ENCODE measurements around the gene MBLAC1.

Gene MBLAC1

DNA sequence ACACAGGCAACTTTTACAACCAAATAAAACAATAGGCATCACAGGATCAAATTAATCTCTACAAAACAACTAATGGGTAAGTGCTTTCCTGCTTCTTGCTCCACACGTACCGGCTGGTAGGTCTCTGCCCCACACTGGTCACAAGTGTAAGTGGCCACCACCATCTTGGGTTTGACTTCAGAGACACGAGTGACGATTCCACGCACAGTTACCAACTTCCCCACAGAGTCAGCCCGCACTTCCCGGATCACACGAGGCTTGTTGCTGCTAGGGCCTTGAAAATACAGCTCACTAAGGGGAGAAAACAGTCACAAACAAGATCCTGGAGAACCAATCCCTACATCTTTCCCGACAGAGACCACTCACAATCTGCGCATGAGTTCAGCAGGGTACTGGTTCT, 27.9 kb upstream of the MBLAC1 start:
- FAIRE-seq, result no peak

DNA sequence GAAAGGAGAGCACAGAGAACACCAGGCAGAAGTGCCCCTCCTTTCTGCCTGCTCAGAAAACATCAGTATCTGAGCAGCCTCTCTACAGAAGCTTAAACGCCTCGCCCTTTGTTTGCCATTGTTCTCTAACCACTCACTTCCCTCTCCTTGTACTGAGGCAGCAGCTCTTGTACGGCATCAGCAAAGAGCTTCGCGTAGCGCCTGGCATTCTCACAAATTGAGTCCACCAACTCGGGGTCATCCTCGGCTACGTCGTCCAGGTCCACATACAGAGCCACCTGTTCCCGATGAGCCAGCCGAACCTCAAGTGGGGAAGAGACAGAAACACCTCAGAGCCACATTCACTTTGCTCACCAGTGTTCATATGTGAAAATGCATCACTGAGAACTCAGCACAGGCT, 27.3 kb upstream of the MBLAC1 start:
- no peak for FAIRE-seq

DNA sequence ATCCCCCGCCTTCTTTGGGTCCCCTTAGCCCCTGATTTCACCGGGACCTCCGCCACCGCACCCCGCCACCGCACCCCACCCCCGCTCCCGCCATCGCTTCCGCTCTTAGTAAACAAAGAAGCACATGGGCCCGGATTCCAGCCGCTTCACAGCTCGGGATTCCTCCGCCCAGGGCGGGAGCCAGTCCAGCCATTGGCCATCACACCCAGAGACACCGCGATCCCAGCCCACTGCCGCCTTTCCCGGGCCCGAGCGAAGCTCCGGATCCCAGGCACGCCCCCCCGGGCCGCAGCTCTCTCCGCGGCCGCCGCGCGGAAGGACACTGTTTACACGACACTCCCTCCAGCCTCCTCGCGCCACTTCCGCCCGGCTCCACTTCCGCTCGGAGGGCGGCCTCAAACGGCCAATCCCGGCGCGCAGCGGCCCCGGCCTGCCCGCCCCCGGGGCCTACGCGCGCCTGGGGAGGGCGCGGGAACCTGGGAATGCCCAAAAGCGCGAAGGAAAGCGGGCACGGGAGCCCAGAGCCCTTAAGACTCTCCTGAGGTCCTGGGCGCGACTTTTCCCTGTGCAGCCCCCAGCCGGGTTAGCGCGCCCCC, 26.2 kb upstream of the MBLAC1 start:
- no peak for FAIRE-seq

DNA sequence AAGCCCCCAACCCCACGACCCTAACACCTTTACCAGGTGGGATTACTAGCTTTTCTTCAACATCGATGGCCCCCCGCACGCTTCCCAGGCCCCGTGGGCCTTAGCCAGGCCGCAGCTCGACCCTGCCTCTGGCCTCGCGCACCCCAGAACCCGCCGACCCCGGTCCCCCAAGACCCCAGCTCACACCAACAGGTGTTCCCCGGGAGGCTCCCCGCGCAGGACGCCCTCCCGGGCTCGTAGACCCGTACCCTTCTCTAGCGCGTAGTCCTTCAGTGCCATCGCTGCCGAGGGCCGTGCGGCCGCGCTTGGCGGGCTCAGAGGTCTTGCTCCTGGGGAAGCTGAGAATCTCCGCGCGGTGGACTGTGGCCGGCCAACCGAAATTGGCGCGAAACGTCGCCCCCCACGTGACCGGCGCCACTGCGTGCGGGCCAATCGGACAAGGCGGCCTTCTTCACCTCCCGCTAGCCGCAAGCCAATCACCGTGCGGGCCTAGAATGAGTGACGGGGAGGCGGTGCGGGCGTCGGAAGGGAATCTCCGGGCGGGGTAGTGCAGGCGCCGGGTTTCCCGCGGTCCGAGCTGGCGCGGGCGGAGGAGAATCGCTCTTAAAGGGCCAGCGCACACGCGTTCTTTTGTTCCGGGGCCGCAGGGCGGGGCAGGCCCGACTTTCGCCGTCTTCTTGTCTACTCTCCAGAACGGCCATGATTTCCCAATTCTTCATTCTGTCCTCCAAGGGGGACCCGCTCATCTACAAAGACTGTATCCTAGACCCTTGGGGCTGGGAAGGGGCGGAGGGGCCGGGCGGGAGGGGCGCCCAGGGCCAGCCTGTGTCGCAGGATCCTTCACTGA, 25.5 kb upstream of the MBLAC1 start, which contains the start of the genes AP4M1 and MCM7:
Gene AP4M1, plus strand, starts transcription at position 628 of the 847 bp plus-strand sequence. Its CDS starts 72 bp downstream, at position 700.
Gene MCM7, minus strand, starts transcription at position 382 of the 847 bp plus-strand sequence. Its CDS starts 103 bp downstream, at position 279.
- peak; percentile 95 for FAIRE-seq

DNA sequence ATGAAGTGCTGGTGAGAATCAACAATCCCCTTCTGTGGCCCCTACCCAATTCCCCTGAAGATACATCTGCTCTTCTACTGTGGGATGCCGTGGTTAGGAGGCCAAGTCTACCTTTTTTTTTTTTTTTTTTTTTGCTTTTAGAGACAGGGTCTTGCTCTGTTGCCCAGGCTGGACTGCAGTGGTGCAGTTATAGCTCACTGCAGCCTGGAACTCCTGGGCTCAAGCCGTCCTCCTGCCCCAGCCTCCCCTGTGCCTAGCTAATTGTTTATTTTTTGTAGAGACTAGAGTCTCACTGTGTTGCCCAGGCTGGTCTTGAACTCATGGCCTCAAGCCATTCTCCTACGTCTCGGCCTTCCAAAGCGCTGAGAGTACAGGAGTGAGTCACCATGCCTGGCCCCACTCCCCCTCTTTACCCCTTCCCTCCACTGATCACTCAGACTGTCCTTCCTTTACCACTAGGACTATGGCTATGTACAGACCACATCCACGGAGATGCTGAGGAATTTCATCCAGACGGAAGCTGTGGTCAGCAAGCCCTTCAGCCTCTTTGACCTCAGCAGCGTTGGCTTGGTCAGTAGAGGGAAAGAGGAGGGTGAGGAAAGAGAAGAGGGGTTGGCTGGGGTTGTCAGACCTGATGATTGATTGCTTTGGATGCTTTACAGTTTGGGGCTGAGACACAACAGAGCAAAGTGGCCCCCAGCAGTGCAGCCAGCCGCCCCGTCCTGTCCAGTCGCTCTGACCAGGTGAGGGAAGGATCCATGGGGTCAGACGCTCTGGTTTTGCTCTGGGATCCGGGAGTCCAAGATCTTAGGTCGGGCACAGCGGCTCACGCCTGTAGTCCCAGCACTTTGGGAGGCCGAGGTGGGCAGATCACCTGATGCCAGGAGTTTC, 23.6 kb upstream of the MBLAC1 start:
- FAIRE-seq, result no peak

DNA sequence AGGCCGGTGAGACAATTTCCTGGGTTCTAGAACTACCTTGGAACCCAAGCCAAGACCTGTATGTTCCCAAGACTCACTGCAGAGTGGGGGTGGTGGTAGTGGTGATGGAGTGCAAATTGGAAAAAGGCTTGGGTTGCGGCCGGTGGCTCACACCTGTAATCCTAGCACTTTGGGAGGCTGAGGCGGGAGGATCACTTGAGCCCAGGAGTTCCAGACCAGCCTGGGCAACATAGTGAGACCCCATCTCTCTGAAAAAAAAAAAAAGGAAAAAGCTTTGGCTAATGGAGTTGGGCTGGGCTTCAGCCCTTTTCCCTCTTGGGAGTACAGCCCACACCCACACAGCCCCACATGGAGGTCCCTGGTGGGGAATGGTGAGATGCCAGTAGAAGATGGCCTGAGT, 21.2 kb upstream of the MBLAC1 start:
- no peak for FAIRE-seq

DNA sequence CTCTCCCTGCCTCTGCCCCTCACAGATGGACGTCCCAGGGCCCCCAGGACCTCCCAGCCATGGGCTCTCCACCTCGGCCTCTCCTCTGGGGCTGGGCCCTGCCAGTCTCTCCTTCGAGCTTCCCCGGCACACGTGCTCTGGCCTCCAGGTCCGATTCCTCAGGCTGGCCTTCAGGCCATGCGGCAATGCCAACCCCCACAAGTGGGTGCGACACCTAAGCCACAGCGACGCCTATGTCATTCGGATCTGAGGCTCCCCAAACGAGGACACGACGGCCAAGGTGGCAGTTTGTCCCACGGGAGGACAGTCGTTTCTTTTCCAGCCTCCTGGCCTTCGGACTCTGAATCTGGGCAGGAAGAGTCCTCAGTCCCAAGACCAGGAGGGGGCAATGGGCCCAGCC, 20.1 kb upstream of the MBLAC1 start:
- no peak for FAIRE-seq

DNA sequence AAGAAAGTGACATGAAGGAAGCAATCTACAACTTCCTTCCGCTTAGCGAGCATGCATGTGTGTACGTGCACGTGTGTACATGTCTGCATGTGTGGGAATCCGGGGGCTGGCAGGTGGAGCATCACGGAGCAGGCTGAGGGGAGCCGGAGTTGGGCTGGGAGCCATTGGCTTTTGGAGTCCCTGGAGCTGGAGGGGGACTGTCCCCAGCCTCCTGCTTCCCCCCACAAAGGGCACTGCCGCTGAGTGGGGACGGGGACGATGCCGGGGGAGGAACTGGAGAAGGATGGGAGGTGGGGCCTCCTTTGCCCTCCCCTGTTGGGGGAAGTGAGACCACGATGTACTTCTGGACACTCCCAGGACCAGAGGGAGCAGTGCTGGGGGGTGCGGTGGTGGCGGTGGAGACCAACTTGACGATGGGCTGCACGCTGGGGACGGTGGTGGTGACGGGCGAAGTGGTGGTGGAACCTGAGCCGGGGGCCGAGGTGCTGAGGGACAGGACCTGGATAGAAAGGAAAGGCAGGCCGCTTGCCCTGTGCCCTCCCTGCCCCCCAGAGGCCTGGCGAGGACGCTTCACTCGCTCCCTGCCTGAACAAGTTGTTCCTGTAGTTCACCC, 19.5 kb upstream of the MBLAC1 start:
- FAIRE-seq, result no peak

DNA sequence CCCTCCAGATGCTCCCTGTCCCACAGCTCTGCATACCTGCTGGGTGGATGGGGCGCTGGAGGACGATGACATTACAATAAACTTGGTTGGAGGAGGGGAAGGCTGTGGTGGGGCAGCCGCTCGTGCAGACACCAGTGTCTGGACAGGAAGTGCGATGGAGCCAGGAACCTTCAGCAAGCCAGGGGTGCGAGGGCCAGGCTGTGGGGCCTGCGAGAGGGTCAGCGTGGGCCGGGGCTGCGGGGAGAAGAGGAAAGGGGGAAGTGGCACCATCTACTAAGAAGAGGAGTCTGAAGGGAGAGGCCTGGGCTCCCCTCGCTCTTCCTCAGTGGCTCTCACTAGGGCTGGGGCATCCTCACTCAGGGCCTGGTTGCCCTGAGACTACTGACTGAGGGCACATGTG, 18.9 kb upstream of the MBLAC1 start:
- no peak for FAIRE-seq

DNA sequence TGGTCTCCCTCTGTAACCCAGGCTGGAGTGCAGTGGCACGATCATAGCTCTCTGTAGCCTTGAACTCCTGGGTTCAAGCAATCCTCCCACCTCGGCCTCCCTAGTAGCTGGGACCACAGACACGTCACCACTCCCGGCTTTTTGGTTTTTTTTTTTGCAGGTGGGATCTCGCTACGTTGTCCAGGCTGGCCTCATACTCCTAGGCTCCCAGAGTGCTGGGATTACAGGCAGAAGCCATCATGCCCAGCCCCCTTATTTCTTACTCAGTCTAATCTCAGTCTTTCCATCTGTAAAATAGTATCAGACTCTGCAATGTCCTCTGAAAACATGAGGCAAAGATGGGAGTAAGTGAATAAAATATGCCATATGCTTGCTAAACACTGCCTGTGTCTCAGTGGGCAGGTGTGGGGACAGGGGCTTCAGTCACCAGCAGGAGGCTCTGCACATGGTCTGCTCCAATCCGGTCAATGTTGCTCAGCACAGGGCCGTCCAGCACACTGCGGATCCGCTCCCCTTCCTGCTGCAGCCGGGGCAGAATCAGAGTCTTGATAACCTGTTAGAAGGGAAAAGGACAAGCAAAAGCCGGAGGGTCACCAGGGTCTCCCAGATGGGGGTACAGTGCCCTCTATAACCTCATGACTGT, 17.1 kb upstream of the MBLAC1 start:
- no peak for FAIRE-seq

DNA sequence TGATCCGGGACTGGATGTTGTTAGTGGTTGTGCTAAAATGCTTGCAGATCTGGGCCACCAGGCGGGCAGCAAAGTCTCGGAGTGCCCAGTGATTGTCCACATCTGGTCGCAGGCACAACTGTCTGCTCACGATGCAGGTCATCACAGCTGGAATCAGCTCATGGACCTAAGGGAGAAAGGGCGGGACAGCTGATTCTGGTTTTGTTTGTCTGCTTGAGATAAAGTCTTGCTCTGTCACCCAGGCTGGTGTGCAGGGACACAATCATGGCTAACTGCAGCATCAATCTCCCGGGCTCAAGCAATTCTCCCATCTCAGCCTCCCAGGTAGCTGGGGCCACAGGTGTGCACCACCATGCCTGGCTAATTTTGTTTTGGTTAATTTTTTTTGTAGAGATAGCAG, 15.6 kb upstream of the MBLAC1 start:
- no peak for FAIRE-seq

DNA sequence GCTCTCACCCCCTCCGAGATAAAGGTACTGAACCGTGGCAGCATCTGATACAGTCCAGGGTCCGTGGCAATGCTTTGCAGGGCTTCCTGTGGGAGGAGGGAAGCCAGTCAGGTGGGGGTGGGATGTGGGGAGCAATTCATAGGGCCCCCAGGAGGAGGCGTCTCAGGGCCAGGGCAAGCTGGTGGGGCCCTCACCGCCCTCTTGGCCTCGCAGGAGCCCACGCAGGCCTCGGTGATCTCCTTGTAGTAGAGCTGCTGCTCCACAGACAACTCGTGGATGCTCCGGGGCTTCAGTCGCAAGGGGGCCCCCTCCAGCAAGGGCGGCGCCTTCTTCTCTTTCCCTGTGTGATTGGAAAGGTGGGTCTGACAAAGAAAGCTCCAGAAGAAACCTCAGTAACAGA, 14.9 kb upstream of the MBLAC1 start:
- no peak for FAIRE-seq

DNA sequence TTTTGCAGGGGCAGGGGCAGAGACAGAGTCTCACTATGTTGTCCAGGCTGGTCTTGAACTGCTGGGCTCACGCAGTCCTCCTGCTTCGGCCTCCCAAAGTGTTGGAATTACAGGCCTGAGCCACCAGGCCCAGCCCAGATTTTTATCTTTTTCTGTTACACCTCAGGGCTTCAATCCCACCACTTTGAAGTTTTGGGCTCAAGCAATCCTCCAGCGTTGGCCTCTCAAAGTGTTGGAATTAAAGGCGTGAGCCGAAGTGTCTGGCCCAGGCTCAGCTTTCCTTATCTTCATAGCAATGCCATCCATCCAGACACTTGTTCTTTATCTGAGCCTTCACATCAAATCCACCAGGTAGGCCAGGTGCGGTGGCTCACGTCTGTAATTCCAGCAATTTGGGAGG, 11.7 kb upstream of the MBLAC1 start:
- FAIRE-seq, result no peak

DNA sequence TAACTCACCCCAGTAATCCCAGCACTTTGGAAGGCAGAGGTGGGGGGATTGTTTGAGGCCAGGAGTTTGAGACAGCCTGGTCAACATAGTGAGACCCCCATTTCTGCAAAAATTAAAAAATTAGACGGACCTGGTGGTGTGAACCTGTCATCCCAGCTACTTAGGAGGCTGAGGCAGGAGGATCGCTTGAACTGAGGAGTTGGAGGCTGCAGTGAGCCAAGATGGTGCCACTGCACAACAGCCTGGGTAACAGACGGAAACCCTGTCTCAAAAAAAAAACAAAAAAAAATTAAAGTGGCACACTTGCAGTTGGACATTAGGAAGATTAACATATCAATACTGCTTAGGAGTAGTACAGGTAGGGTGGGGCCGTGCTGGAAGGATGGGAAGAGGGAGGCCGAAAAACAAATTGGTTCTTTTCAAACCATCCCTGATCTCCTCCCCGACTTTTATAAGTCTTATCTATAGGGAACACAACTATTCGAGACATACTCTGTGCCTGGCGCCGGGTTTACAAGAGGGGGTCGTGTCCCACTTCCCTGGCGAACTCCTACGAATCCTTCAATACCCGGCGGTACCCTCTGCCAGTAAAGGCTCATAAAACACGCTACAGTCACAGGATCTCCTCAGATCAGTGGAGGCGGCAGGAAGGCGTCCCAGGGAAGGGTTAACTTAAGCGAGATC, 8.2 kb upstream of the MBLAC1 start:
- no peak for FAIRE-seq

DNA sequence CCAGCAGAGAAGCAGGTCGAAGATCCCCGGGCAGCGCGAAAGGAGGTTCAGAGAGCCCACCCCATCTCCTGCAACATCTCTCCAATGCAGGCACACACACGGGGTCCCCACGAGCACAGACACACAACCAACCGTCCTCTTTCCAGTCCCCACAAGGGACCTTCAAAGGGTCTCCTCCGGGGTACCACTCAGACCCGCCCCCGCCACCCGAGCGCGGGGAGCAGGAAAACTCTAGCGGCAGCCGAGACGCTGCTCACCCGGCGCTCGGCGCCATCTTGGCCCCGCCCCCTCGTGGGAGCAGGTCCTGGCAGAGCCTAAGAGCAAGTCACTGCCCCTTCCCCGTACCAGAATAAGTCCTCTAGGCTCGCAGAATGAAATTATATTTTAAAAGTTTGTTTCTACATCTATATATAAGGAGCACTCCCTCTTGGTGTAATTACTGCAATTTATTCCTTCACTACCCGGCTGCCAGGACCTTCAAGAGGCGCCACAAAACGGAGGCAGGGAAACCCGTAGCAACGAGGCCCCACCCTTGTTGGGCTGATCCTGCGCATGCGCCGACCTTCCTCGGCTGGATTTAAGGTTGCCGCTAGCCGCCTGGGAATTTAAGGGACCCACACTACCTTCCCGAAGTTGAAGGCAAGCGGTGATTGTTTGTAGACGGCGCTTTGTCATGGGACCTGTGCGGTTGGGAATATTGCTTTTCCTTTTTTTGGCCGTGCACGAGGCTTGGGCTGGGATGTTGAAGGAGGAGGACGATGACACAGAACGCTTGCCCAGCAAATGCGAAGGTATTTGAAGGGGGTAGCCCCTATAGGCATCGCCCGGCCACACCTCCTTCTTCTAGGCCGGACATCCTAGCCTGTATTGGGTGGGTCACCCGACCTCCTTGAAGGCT, 7.4 kb upstream of the MBLAC1 start, which contains the start of the genes CNPY4 and TAF6:
Gene CNPY4, plus strand, starts transcription at position 563 of the 898 bp plus-strand sequence. Its CDS starts 111 bp downstream, at position 674.
Gene TAF6, minus strand, starts transcription at position 287 of the 898 bp plus-strand sequence. CDS start 5,149 bp downstream, outside the sequence.
- FAIRE-seq, result peak; percentile 63

DNA sequence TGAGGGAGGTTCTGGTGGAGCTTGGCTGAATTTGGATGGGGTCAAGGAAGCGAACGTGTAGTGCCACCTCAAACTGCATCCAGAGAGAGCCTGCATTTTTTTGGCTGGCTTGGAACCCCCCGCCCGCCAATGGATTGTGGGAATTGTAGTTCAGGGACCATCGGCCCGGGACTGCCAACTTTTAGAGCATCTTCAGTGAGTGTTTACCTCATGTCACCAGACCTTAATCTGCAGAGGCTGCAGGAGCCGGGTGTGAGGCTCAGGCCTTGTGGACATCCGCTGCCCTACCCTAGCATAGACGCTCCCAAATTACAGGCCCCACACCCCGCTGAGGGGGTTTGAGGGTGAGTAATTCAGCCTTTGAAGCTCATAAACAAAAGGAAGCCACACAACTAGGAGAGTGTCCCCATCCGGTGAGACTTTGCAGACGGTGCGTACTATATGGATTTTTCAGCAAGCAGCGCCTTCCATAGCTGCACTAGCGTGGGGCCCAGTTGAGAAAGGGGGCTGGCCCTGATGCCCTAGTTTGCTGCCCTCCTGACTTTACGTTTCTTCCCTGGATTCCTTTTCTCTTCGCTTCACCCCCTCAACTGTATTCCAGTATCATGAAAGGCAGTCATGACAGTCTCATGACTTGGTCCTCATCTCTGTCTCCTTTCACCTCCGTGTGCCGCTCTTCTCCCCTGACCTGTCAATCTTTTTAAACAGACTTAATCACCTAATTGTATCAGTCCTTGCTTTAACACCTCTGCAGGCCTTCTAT, 6.6 kb upstream of the MBLAC1 start:
- no peak for FAIRE-seq

DNA sequence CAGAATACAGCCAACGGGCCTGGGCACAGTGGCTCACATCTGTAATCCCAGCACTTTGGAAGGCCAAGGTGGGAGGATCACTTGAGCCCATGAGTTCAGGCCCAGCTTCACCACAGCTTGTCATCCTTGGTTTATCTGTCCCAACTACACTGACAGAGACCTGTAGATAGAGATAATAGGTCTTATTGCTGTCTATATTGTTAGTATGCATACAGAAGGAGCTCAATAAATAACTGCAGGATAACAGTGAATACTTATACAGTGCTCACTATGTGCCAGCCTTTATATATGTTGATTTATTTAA, 6.1 kb upstream of the MBLAC1 start:
- no peak for FAIRE-seq

DNA sequence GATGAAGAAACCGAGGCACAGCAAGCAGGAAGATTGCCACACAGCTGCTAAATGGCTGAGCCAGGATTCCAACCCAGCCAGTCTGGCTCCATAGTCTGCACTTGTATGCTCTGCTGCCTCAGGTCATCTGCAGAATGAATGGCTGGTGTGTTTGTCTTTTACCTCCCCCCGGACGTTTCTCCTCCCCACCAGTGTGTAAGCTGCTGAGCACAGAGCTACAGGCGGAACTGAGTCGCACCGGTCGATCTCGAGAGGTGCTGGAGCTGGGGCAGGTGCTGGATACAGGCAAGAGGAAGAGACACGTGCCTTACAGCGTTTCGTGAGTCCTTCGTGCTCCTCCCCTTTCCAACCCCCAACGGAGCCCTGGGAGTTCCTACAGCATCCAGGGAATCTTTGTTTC, 4.7 kb upstream of the MBLAC1 start:
- FAIRE-seq, result no peak

DNA sequence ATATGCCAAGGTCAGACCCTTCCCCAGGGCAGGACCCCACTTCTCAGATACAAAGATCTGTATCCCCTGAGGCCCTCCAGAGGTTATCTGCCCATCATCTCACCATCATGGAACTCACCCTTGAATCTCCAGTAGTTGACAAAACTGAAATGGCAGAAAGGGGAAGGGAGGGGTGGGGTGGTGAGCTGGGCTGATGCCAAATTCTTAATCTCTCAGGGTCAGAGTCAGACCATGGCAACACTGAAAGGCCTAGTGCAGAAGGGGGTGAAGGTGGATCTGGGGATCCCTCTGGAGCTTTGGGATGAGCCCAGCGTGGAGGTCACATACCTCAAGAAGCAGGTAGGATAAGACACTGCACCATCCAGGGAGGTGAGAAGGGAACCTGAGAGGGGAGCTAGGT, 4.2 kb upstream of the MBLAC1 start:
- no peak for FAIRE-seq
